T-helper 22 cell (primary cell): ENCODE data around the gene FOXS1.

Experiments used
- DNase-seq: peaks from one replicate; pipeline ENCODE4 v3.0.0-alpha.2; 2020; ENCODE audit warnings: low read depth

FOXS1 gene

GRCh38 chr20:31845300-31845863 is at the start of gene FOXS1:
Gene FOXS1 (minus strand): TSS chr20:31845604. CDS start chr20:31845542, 62 bp downstream.
- DNase-seq: no peak

GRCh38 chr20:31890646-31891045 is 45.2 kb upstream of the FOXS1 start:
- no peak for DNase-seq

- no peak for DNase-seq
Observed at GRCh38 chr20:31883829-31884228, 38.4 kb upstream of the FOXS1 start.

GRCh38 chr20:31881945-31882344 is 36.5 kb upstream of the FOXS1 start:
- no peak for DNase-seq

- DNase-seq: peak; percentile 66
Observed at GRCh38 chr20:31879143-31879987, 34.0 kb upstream of the FOXS1 start.

- DNase-seq: no peak
Observed at GRCh38 chr20:31877684-31878083, 32.3 kb upstream of the FOXS1 start.

- DNase-seq: no peak
Observed at GRCh38 chr20:31875671-31876070, 30.3 kb upstream of the FOXS1 start.

- DNase-seq: no peak
Observed at GRCh38 chr20:31872406-31872805, 27.0 kb upstream of the FOXS1 start.

- no peak for DNase-seq
Observed at GRCh38 chr20:31871618-31871954, 26.2 kb upstream of the FOXS1 start.

- DNase-seq: no peak
Observed at GRCh38 chr20:31870726-31871617, 25.6 kb upstream of the FOXS1 start.

GRCh38 chr20:31869942-31870725 is 24.7 kb upstream of the FOXS1 start, which contains the start of the genes DUSP15 and TTLL9:
Gene DUSP15 (minus strand): TSS chr20:31870527. CDS start chr20:31870337, 190 bp downstream.
Gene TTLL9 (plus strand): TSS chr20:31870634. CDS start chr20:31871127, 493 bp downstream.
- no peak for DNase-seq

GRCh38 chr20:31869673-31869941 is 24.2 kb upstream of the FOXS1 start:
- DNase-seq: no peak

- DNase-seq: no peak
Observed at GRCh38 chr20:31868853-31869672, 23.7 kb upstream of the FOXS1 start.

- DNase-seq: no peak
Observed at GRCh38 chr20:31866221-31866620, 20.8 kb upstream of the FOXS1 start.

GRCh38 chr20:31864521-31865400 is 19.4 kb upstream of the FOXS1 start:
- no peak for DNase-seq

GRCh38 chr20:31863296-31864085 is 18.1 kb upstream of the FOXS1 start:
- no peak for DNase-seq

- DNase-seq: no peak
Observed at GRCh38 chr20:31862506-31862905, 17.1 kb upstream of the FOXS1 start.

- DNase-seq: no peak
Observed at GRCh38 chr20:31862157-31862470, 16.7 kb upstream of the FOXS1 start.

- peak; percentile 39 for DNase-seq
Observed at GRCh38 chr20:31861385-31862156, 16.2 kb upstream of the FOXS1 start.
